NCI-H2171 treated with DMSO at 0.1 percent for 48 hours (cell line): Measurements from ENCODE around the gene FSIP1.

Experiments used
- DNase-seq: peaks from one replicate; lab custom pipeline; 2025; lab: John Stamatoyannopoulos, UW

FSIP1 gene

DNA sequence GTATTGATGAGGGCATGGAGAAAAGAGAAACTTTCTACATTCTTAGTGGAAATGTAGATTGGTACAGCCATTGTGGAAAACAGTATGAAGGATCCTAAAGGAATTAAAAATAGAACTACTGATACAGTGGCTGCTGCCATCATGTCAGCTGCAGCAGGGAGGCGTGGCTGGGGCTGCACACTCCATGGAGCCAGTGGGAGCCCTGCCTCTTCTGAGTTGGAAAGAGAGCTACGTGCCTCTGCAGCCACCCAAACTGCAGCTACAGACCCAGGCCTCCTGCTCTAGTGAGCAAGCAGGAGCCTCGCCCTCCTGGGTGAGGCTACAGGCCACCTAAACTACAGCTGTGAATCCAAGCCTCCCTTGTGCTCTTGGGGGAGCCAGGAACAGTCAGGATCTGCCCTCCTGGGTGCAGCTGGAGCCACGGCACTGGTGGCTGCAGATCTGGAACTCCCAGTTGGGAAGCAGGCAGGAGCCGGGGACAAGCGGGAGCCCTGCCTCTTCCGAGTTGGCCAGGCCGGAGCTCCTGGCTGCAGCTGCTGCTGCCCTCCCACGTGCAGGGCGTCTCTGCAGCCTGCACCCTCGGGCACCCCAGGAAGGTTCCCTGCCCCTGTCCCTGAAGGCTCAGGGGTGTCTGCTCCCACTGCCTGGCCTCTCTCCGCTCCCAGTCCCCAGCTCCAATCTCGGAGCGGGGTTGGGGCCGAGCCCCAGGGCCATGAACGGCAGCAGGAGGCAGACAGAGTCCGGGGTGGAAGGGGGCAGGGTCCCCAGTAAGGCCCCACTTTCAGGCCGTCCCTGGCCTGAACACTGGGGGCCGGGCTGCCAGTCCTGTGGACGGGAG is 137.3 kb downstream of the FSIP1 start:
- DNase-seq: no peak

DNA sequence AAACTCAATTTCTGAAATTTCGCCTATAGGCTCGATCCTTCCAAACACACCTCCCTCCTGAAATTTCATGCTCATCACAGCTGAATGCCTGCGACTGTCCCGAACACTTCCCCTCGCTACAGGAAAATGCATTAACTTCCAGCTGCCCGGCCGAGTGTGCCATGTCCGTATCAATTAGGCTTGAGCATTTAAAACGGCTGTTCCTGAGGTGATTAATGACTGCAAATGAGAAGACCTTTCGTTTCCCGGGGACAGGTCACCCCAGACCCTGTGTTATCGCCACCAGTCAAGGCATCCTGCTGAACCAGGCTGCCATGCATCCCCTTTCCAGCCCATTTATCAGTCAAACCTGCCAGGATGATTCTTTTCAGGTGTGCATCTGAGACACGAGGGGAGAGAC is 138.5 kb downstream of the FSIP1 start:
- no peak for DNase-seq

DNA sequence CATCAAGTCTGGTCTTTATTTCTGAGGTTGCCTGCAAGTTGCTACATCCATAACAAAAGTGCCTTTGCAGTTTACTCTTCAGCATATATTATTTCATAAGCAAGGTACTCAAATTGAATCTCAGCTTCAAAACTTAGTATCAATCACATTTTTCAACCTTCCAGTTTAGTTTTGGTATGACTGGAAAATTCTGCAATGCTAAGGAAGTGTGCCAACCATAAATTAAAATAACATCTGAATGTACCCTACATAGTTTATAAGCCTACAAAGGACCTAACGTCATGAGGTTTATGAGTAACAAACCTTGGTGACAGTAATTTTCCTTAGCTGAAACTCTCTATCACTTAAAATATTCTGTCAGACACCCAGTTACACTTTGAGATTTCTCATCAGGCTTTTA is 138.9 kb downstream of the FSIP1 start:
- DNase-seq: no peak

DNA sequence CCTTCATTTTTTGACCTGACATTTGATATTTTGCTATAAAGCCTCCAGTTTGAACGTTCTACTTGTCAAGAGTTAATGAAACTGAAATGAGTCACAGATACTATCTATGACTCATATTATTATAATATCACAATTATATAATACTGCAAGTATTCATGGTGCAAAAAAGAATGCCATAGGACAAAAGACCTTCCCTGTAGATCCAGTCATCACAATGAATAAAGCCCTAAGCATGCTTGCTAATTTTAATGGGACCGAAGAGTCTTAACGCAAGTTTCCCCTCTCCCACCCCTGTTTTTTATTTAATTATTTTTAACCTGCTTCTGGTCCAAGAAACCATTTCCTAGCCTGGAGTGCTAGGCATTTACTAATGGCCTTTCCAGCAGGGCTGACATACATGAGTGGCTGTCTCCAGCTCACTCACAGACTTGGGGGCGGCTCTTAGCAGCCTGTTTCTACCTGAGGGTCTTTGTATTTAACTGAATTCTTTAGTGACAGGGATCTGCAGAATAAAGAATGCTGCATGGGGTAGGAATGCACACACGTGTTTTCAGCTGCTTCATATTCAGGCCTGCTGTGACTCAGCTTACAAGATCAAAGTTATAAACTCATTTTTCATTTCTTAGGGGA is 140.5 kb downstream of the FSIP1 start:
- DNase-seq: no peak

DNA sequence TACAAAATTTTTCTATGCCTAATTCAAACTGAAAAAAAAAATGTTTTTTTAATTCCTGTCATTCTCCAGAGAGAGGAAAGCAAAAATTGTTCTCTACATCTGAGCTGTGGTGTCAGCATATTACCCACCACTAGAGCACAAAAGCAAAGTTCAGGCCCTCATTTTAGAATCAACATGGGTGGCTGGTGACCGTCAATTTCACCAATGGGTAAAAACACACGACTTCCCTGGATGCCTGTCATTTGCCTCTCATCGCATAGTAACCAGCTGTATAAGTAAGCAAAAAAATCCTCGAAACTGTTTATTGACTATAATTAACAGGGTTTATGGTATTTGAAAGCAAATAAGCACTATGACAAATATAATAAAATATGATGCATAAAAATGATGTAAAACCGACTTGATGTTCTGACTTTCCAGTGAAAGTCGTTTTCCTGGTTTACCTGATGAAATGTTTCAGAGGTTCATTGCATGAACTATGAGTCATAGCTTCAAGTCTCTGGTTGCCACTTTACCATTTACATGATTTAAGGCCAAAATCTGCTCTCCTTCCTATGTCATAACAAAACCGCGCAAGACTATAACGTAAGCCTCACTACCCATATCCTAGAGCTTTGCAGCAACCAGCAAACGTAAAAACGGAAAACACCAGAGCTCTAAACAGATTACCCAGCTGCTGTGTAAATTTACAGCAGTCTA is 141.3 kb downstream of the FSIP1 start:
- no peak for DNase-seq

DNA sequence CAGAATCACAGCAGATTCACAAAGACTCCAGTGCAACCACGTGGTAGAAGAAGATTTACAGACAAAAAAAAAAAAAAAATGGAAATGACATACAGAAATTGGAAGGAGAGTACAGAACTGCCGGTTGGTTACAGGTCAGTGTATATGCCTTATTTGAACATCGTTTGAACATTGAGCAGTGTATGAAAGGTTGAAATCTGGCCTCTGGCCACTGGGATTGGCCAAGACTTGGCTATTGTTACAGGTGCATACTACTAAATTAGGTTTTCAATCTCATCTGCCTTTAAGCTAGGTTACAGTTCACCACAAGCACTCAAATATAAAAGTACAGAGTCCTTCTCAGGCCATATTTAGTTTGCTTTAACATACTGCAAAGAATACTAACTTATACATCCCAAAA is 142.0 kb downstream of the FSIP1 start:
- no peak for DNase-seq

DNA sequence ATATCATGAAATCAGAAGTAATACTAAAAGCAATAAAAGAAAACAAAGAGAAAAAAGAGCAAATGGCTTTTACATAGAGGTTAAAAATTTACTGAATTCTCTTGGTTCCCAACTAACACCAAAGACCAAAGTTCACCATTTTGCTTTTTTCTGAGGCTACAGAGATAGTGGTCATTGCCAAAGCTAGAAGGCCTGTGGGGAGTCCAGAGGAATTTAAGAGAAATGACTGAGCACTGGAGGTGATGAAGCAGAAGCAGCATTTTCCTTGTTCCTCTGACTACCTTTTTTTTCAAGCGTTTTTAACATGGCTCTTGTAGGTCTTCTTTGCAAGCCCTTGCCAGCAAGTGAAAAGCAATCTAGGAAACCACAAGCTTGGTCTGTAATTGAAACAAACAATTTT is 143.6 kb downstream of the FSIP1 start:
- DNase-seq: no peak

DNA sequence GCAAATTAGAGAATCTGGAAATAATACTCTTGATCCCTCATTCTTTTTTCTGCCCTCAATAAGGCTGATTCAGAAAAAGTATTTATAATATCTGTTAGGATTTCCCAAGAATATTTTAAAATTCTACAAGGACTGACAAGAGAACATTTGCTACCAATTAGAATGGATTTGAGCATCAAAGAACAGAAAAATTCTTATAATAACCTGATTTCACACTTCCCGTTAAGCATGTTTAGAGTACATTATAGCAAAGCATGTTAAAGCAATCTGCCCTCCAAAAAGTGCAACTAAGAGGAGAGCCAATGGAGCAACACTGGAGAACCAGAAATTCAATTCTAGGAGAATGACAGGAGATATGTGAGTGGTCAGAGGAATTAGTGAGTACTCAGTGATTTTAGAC is 144.6 kb downstream of the FSIP1 start:
- DNase-seq: no peak

DNA sequence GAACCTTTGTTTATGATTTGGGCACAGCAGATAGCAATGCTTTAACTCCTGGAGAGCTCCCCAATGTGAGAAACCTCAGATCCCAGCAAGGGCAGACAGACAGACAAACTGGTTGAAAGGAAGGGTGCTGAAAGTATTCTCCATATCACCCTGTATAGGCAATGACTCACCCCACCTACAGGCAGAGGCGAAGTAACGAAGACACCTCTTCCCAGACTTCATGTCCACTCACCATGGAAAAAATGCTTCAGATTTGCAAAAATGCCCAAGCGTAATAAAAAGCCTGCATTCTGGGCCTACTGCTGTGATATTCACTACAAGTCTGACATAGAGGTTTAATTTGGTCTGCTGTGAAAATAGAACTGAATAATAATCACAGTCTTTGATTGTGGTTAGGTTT is 151.3 kb downstream of the FSIP1 start:
- DNase-seq: no peak

DNA sequence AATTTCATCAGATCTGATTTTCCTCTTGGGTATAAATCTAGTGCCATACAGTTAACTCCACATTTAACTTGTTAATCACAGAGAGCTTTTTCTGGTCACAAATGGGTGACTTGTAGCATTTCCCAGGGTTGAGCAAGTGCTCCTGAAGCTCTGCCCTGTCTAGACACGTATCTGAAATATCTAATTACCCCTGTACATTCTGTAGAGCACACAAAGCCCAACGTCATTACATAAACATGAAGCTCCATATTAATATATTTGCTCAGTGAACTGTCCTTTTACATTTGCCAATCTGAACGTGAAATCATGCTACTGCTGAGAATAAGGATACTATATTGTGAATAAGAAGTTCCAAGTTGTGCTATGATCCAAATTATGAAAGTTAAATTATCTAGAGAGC is 152.7 kb downstream of the FSIP1 start:
- DNase-seq: peak; percentile 81

DNA sequence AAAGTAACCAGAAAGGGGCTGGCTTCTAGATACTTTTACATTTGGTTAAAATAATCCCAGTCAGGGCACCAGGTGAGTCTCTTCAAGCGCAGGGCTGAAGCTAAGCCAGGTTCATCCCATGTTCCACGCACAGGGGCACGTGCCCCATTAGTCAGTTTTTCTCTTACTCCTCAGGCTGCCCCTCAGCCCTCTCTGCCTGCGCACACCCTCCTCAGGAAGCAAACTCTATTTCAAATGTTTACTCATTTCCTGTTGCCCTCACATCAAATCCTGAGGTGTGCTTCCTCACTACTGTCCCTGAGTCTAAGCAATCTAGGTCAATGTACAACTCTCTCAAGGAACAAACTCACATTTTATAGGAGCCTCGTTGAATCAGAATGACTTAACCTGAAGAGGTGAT is 153.3 kb downstream of the FSIP1 start:
- no peak for DNase-seq

DNA sequence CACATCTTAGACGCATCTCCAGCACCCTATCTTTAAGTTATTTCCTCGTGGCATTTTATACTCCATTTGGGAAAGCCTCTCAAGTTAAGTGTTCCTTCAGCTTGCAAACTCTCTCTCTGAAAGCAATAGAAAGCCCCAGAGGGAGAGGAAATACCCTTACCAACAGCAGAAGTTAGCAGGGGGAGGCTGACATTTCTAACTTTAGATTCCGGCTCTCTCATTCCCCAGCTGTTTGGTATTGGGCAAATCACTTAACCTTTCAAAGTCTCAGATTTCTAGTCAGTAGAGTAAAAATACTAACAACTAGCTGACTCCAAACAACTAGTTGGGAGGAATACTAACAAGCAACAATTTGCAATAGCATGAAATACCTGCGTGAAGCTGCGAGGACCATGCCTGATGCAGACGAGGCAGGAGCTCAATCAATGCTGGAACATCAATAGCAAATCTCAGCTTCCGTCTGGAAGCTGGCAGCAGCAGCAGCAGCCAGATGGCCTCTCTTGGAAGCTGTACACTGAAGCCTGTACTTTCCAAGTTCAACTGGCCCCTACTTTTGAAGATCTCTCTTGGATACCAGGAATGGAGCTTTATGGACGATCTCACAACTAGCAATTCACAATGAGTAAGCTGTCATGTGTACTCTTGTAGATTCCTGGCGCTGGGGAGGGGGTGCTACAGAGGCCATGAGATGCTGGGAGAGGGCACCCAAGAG is 153.9 kb downstream of the FSIP1 start:
- peak; percentile 43 for DNase-seq

DNA sequence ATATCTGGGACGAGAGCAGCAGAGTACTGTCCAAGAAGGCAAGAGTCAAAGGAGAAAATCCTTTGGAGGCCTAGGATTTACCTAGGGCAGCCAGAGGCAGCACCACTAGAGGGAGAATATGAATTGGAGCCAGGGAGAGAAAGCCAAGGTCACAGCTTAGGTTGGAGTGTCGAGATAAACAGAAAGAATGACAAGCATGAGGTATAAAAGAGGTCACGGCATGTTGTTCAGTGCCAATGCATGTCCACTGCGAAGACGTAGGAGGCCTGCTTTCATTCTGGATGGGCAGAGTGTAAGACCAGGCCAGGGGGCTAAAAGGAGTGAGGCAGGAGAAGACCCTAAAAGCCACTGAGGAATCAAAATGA is 154.5 kb downstream of the FSIP1 start:
- DNase-seq: no peak

DNA sequence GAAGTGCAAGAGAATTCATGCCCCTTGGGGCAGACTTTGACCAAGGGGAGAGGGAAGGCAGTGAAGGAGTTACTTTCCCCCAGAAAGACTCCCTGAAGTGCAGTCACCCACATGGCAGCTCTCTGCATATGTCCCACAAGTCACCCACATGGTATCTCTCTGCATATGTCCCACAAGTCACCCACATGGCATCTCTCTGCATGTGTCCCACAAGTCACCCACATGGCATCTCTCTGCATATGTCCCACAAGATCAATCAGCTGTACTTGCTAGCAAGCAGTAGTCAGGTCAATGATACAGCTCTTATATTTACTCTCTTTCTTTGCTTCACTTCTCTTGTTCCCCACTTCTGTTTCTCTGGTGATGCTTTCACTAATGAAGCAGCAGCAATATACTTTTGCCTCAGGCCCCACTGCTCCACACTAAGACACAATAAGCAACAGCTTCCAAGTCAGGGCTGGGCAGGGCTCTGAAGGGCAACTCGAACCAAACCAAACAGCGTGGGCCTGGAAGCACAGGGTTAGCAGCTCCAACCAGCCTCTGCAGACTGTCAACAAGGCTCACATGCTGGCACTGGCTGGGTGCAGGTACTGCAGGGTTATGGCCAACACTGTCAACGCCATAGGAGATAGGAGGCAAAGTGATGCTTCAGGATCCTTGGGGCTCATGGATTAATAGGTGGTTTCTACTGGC is 155.0 kb downstream of the FSIP1 start:
- DNase-seq: no peak

DNA sequence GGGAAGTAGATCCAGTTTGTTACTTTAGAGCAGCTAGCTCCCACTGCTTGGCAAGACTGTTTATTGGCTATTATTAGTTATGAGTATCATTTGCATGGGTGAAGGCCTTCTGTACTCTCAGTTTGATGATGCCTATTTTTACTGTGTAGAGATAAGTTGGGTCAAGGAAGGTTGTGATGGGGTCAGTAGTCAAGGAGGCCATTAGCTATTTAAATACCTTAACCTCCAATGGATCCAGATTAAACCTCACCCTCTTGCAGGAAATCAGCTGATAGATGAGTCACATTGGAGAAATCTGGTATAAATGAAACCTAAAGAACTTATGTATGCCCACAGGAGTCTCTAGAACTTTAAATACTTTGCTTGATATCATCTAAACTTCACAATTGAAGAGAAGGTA is 156.8 kb downstream of the FSIP1 start:
- DNase-seq: no peak

DNA sequence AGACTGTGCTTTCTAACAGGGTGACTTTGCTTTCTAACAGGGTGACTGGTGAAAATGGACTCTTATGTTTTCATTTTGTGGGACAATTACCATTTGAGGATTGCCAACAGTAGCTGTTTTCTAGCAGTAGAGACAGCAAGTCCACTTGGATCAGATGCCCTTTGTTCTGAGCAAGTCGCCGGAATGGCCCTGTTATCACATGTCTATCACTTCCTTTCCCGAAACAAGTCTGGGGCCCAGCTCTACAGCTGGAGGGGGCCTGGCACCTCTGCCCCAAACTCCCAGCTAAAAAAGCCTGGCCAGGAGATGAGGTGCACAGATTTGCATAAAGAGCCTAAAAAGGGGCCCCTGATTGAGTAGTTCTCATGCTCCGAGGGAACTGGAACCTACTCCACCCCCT is 157.2 kb downstream of the FSIP1 start:
- DNase-seq: no peak

DNA sequence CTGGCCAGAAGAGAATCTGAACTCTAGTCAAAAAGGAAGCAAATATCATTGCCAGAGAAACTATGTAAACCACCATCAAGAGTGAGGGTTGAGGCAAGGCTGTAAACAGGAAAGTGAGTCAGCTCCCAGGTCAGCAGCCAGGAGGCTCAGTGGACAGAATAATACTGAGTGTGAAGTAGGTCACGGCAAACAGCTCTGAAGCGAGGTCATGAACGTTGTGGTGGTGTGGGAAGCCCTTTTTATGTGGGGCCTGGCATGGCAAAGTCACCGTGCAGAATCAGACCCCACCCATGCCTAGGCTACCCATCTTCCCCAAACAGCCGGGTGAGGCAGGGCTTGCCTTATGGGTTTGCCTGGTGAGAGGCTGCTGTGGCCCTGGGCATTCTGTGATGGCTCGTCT is 157.8 kb downstream of the FSIP1 start:
- DNase-seq: no peak

DNA sequence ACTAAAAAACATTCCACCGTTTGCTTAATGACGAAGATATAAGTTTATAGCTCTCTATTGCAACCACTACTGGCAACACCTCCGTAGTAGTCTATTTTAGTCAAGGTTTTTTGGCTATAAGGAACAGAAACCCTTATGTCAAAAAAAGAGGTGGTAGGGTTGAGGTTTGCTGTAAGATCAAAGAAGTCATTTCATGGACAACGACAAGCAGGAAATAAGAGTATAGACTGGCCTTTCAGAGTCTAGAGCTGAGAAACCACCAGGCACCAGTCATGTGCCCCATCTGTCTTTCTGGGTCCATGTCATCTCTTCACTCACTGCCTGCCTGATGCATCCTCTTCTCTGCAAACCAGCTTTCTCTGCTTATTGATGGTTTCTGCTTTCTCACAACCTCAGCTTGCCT is 159.1 kb downstream of the FSIP1 start:
- DNase-seq: no peak

DNA sequence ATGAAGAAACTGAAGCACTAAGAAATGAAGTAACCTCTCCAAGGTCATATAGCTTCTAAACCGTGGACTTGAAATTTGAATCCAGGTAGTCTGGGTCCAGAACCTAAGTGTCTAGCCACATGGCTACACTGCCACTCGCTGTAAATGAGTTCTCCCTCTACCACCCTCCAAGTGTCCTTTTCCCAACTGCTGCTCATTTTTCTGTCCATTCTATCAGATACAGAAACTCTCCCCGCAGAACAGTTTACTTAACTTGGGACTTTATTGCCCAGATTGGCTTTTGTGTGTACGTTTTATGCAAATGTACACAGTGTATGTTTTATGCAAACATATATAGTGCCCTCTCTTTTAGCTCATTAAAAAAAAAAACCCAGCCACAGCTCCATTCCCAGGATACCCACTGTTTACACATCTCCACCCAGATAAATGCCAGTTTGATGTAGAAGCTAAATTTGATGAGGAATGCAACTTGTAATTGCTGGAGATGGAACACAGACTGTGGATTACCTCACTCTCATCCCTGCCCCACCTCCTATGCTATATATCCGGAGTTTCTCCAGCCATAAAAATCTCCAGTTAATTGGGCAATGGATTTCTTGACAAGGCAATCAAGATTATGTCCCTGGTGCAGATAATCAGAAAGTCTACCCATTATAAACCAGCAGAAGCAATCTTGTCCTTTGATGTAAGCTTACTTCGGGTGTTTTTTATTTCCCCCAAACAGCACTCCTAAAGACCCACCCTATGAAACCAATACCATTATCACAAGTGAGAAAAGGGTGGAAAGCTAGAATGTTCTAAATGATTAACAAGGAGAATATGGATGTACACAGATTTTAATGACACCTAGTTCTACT is 159.8 kb downstream of the FSIP1 start:
- DNase-seq: no peak

DNA sequence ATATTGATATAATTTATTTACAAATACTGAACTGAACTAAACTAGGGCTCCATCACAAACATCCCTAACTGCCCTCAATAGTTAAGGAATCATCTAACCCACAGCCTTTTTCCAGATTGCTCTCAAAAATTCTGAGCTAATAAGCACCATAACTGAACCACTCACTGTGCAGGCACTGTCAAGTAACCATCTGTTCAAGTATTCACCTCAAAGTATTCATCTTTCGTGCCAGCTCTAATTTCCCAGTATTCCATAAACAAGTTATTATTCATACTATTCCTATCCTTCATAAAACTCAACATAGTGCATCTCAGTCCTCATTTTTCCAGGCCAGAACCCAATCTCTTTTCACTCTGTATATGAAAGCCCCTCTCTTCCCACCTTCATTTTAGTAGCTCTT is 160.7 kb downstream of the FSIP1 start:
- peak; percentile 85 for DNase-seq

DNA sequence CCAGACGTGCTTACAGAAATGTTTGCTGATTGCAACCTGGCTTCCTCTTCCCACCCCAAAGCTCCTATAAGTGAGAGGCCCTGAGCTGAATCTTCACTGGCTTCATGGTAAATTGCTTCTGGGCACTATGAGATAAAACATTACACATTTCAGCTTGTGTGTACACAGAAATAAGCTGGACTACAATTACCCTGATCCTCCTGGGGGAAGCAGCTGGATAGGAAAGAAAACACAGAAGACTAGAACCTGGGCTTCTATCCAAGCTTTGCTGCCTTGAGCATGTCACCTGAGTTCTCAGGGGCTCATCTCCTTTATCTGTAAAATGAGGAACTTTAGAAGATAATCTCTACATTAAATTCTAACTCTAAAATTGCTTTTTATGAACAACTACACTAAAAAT is 161.4 kb downstream of the FSIP1 start:
- DNase-seq: peak; percentile 93
